Hepatic stellate cell (primary cell): Measurements from ENCODE around the gene UBE2V1.

Source experiments
- DNase-seq: peaks from one replicate; pipeline ENCODE4 v3.0.0; 2011; ENCODE audit warnings: low spot score

Gene UBE2V1

DNA sequence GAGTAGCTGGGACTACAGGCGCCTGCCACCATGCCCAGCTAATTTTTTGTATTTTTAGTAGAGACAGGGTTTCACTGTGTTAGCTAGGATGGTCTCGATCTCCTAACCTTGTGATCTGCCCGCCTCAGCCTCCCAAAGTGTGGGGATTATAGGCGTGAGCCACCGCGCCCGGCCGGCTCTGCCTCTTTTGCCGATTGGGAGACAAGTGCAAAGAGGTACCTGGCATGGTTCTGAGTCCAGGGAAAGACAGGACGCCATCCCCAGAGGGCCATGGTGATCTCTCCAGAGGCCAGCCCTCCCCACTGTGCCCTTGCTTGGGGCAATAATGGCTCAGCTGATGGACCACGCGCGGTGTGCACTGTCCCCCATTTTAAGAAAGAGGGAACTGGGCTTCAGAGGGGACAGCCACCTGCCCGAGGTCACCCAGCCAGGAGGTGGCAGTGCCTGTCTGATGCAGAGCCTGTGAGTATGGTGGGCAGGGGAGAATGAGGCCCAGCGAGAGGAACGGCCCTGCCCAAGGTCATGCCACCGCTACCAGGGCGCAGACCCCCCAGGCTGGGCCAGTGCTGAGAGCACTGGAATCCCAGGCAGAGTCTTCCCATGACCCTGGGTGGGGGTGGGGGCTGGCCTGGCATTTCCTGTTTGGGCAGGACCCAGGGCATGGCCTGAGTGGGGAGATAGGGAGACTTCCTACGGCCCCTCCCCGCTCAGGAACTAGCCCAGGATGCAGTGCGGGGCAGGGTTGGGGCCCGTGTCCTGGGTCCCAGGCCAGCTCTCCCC is 69.2 kb downstream of the UBE2V1 start:
- no peak for DNase-seq

DNA sequence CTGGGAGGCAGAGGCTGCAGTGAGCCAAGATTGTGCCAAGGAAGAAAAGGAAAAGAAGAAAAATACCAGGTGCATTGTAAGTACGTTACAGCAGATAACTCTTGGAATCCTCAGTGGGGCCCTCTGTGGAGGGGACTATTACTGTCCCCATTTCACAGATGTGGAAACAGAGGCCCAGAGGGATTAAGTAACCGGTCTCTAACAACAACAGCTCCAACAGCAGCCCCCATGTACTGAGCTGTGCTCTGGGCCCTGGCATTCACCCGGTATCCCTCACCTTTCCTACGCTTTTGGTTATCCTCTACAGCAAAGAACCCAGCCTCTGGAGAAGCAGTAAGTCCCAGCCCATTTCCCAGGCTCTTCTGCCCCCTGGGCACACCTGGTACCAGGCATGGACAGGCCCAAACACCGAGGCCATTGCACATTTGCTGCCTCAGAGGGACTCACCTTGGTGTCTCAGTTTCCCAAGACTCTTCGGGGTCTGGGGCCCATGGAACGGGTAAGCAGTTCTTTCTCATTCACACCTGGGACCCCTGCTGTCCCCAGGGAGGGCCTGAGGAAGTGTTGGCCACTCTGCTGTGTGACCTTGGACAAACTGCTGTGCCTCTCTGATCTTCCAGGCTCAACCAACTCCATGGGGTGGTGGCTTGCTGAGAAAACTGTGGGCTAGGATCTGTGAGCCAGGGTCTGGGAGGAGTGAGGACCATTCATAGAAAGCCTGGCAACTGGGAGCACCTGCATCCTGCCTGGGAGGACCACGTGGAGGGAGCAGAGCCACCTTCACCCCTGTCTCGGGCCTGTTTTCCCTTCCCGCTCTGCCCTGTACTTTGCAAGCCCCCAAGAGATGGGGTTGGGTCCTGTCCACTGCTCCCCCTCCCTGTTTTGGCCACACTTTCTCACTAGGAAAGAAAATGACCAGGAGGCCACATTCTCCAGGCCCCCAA is 70.3 kb downstream of the UBE2V1 start:
- DNase-seq = no peak

DNA sequence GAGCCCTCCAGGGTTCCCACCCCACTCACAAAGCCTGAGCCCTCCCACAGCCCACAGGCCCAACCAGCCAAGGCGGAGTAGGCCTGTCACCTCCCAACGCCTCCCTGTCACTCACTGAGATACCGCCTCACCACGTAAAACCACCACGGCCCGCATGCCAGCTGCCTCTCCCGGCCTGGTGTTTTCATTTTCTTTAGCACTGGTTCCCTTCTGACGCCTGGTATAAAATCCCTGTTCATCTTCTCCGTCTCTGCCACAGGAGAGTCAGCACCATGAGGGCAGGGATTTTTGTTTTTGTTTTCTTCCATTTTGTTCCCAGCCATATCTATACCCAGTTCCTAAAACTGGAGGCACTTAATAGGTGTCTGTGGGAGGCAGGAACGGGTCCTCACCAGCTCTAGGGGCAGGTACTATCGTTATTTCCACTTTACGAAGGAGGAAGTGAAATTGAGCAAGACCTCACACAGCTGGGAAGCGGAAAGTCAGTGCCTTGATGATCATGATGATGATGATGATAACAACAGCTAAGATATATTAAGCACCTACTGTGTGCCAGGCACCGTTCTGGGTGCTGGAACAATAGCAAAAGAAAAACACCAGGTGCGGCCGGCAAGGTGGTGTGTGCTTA is 71.6 kb downstream of the UBE2V1 start:
- DNase-seq = no peak

DNA sequence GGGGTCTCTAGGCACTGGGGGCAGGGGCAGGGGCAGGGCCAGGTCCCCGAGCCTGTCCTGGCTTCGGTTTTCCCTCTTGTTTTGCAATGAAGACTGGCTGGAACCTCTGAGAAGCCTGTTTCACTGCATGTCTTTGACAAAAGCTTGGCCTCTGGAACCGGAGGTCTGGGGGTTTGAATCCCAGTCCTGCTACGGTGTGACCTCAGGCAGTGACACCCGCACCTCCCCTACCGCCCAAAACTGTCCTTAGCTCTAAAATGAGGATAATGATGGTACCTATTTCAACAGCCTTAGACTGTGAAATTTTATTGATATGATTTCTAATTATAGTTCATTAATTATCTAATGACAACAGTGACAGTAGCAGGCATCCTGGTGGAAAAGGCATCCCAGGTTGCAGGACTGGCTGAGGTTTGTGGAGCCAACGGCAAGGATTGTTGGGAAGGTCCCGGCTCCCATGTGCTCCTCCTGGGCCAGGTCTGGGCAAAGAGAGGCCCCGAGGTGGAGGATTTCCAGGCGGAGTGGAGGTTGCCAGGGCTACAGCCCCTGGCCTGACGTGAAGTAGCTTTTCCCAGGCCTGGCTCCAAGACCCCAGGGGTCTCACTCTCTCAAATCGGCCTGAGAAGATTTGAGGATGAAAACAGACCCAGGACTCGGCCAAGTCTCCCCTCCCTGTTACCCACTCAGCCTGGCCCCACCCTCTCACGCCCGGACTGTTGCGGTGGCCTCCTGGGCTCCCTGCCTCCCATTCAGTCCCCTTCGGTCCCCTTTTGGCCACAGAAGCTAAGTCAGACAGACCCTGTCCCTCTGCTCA is 72.3 kb downstream of the UBE2V1 start:
- DNase-seq = no peak

DNA sequence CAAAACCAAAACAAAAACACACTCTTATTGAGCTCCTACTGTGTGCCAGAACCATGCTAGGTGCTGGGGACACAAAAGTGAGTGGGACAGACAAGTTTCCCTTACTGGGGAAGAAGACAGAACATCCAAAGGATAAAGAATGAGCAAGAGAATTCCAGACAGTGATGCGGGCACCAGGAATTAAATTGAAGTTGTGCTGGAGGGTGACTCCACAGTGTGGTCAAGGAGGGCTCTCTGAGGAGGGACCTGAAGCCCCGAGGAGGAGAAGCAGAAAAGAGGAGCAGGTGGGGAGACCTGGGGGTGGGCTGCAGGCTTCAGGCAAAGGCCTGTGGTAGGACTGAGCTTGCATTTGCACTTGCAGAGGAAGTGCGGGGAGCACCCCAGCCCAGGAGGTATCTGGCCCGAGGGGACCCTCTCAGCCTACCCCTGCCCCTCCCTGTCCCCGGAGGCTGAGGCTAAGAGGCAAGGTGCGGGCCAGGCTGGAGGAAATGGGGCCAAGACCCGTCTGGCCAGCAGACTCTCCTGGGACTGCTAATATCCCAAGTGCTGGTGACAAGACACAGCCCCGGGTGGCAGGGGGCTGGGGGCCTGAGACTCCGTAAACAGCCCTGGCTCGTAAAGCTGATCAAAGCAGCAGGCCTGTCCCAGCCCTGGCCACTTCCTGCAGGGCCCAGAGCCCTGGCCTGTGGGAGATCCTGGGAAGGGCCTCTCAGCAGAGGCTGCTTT is 73.1 kb downstream of the UBE2V1 start:
- no peak for DNase-seq

DNA sequence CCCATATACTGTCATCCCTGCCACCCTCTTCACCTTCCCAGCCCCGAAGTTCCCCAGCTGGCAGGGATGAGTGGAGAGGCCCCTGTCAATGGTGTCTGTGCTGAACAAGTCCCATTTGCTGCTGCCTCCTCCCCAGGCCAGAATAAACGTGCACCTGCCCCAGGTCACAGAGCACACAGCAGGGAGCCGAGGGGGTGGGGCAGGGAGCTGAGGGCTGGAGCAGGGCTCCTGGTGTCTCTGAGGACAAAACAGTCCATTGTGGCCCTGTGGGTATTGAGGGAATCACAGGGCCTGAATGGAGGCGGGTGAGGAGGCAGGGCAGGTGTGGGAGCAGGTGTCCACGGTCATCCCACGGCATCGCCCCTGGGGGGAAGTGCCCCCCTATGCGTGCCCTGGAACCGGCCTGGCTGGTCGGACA is 74.4 kb downstream of the UBE2V1 start:
- DNase-seq = no peak

DNA sequence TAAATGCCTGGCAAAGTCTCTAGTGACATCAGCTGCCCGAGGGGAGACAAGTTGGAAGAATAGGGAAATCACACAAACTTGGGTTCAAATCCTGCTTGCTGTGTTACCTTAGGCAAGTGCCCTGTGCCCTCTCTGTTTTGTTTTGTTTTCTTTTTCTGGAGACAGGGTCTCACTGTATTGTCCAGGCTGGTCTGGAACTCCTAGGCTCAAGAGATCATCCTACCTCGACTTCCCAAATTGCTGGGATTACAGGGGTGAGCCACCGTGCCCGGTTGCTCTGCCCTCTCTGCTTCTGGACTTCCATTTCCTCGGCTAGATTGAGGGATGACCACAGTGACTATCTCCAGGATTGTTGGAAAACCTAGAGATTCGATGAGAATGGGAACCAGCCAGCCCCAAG is 74.8 kb downstream of the UBE2V1 start:
- DNase-seq = no peak

DNA sequence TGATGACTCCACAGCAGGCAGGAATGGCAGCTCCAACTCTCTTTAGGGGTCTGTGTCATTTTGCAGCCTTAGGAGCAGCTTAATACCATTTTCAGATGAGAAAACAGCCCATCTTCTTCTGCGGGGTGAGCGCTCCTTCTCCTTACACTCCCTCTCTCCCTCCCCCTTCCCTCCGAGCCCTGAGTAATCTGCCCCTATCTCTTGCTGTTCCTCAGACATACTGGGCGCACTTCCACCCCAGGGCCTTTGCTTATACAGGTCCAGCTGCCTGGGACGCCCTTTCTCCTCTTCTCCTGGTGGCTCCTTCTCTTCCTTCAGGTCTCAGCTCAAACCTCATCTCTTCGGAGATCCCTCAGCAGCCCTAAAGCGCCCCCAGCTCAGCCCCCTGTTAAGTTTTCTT is 75.4 kb downstream of the UBE2V1 start:
- DNase-seq = no peak

DNA sequence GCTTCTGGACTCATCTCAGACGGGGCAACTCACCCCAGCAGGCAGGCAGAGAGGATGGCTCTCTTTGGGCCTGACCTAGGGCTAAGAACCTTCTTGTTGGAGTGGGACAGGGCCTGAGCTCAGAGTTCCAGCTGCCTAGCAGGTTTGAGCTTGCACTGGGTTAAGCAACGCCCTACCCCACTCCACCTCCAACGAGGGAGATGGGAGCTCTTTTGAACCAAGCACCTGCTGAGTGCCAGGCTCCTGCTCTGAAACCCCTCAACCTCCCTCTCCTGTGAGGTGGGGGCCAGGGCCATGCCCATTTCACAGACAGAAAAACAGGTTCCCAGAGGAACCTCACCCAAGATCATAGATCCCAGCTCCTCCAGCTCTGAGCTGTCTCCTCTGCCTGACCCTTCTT is 75.8 kb downstream of the UBE2V1 start:
- DNase-seq = no peak

DNA sequence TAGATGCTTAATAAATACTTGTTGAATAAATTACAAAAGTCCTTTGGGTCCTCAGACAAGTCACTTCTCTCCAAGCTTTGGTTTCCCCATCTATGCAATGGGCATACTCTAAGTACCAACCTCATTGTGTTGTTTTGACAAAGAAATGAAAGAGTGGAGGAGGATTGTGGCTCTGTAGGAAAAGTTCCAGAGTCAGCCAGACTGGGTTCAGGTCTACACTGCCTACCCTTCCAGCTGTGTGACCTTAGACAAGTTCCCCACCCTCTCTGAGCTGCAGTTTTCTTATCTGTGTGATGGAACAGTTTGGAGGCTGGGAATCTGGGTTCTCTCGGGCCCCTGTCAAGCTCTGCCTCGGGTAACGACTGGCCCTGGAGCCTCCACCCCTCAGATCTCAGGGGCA is 76.2 kb downstream of the UBE2V1 start:
- DNase-seq = no peak

DNA sequence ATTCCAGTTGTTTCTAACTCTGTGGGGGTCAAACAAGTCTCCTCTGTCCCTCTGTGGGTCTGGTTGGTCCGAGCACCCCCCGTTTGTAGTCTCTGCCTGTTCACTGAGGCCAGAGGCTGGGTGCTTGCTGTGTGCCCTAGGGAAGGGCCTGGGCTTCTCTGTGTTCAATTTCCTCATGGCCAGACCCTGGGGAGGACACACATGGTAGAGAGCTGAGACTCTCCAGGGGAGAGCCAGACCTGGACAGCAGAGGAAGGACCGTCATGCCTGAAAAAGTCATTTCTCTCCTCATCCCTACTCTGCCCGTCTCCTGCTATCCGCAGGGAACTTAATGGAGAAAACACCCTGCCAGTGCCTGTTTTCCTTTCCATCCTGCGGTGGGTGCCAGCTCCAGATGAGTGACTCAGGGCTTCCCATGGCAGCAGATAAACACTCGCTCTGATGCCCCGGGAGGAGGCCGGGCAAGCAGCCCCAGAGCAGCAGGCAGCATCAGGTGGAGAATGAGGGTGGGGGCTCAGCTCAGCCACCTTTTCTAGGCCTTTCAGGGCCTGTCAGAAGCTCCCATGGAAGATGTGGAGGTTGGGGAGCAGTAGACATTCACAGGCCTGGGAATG is 78.3 kb downstream of the UBE2V1 start:
- no peak for DNase-seq

DNA sequence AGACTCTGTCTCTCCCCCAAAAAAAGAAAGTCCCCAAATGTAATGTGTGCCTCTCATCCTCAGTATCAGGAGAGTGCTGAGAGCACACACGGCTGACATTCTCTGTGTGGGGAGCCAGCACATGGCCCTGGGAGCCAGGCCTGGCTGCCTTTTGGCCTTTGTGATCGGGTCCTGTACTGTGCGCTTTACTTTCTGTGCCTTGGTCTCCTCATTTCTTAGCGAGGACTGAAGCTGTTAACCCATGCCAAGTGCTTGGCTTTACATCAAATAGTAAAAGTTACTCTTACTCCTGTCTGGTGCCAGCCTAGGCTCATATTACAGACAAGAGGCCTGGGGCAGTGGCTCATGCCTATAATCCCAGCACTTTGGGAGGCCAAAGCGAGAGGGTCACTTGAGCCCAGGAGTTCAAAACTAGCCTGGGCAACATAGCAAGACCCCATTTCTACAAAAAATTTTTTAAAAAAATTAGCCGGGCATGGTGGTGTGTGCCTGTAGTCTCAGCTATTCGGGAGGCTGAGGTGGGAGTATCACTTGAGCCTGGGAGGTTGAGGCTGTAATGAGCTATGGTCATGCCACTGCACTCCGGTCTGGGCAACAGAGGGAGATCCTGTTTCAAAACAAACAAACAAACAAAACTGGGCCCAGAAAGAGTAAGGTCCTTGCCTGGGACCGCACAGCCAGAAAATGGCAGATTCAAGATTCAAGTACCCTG is 79.8 kb downstream of the UBE2V1 start:
- DNase-seq = no peak
